Measurements from ENCODE around the gene ZBED1. TPM values are rescaled to one million over a fixed set of nuclear protein-coding genes. Genes with fewer than 3 reads are reported as not detected.

The ZBED1 gene
- total RNA-seq, 1 experiment from 2014 or later, result 45.1 TPM

- TF ChIP-seq, protein P1, sequence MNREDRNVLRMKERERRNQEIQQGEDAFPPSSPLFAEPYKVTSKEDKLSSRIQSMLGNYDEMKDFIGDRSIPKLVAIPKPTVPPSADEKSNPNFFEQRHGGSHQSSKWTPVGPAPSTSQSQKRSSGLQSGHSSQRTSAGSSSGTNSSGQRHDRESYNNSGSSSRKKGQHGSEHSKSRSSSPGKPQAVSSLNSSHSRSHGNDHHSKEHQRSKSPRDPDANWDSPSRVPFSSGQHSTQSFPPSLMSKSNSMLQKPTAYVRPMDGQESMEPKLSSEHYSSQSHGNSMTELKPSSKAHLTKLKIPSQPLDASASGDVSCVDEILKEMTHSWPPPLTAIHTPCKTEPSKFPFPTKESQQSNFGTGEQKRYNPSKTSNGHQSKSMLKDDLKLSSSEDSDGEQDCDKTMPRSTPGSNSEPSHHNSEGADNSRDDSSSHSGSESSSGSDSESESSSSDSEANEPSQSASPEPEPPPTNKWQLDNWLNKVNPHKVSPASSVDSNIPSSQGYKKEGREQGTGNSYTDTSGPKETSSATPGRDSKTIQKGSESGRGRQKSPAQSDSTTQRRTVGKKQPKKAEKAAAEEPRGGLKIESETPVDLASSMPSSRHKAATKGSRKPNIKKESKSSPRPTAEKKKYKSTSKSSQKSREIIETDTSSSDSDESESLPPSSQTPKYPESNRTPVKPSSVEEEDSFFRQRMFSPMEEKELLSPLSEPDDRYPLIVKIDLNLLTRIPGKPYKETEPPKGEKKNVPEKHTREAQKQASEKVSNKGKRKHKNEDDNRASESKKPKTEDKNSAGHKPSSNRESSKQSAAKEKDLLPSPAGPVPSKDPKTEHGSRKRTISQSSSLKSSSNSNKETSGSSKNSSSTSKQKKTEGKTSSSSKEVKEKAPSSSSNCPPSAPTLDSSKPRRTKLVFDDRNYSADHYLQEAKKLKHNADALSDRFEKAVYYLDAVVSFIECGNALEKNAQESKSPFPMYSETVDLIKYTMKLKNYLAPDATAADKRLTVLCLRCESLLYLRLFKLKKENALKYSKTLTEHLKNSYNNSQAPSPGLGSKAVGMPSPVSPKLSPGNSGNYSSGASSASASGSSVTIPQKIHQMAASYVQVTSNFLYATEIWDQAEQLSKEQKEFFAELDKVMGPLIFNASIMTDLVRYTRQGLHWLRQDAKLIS (CRISPR knock-in tag; IDR thresholded peaks at IDR 0.05; ENCODE audit: borderline replicate concordance), result no peak
- TF ChIP-seq NR3C1 (CRISPR knock-in tag; conservative IDR thresholded peaks at IDR 0.05; ENCODE audit: low read depth) (no peak), GTF2I (CRISPR knock-in tag; conservative IDR thresholded peaks at IDR 0.05) (no peak)
- TF ChIP-seq, protein P2, sequence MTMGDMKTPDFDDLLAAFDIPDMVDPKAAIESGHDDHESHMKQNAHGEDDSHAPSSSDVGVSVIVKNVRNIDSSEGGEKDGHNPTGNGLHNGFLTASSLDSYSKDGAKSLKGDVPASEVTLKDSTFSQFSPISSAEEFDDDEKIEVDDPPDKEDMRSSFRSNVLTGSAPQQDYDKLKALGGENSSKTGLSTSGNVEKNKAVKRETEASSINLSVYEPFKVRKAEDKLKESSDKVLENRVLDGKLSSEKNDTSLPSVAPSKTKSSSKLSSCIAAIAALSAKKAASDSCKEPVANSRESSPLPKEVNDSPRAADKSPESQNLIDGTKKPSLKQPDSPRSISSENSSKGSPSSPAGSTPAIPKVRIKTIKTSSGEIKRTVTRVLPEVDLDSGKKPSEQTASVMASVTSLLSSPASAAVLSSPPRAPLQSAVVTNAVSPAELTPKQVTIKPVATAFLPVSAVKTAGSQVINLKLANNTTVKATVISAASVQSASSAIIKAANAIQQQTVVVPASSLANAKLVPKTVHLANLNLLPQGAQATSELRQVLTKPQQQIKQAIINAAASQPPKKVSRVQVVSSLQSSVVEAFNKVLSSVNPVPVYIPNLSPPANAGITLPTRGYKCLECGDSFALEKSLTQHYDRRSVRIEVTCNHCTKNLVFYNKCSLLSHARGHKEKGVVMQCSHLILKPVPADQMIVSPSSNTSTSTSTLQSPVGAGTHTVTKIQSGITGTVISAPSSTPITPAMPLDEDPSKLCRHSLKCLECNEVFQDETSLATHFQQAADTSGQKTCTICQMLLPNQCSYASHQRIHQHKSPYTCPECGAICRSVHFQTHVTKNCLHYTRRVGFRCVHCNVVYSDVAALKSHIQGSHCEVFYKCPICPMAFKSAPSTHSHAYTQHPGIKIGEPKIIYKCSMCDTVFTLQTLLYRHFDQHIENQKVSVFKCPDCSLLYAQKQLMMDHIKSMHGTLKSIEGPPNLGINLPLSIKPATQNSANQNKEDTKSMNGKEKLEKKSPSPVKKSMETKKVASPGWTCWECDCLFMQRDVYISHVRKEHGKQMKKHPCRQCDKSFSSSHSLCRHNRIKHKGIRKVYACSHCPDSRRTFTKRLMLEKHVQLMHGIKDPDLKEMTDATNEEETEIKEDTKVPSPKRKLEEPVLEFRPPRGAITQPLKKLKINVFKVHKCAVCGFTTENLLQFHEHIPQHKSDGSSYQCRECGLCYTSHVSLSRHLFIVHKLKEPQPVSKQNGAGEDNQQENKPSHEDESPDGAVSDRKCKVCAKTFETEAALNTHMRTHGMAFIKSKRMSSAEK (CRISPR knock-in tag; IDR thresholded peaks at IDR 0.05; ENCODE audit: borderline replicate concordance), result no peak
These were observed 23.1 kb upstream of the ZBED1 start (continued) for GRCh38 chrX:2523911-2524310.

- H3K36me3 Mint-ChIP-seq, result no peaks in the 10 kb centered on the region
- peaks cover 24% of the 10 kb centered on the region for H3K4me1 Mint-ChIP-seq
- ATAC-seq (no peak), DNase-seq (ENCODE audit: low spot score) (no peak)
- H3K9me3 Mint-ChIP-seq, result peaks cover 5% of the 10 kb centered on the region
- CTCF ChIA-PET, result no interaction called here
- POLR2A ChIA-PET, result no interaction called here
- H3K27me3 Mint-ChIP-seq (ENCODE audit: low read depth), result no peaks in the 10 kb centered on the region
- H3K27ac Mint-ChIP-seq, result no peak overlapping the region
- H3K4me3 Mint-ChIP-seq, result no peak overlapping the region
- TF ChIP-seq ATF3 (CRISPR knock-in tag; conservative IDR thresholded peaks at IDR 0.05) (no peak), ZNF263 (CRISPR knock-in tag; IDR thresholded peaks at IDR 0.05; ENCODE audit: low read depth) (no peak)
These were observed 21.2 kb upstream of the ZBED1 start for GRCh38 chrX:2521927-2522386.

GRCh38 chrX:2521092-2521926 is 20.5 kb upstream of the ZBED1 start:
- Mint-ChIP-seq H3K36me3 (no peaks in the 10 kb centered on the region), H3K9me3 (peaks cover under 1% of the 10 kb centered on the region), H3K27me3 (ENCODE audit: low read depth) (no peaks in the 10 kb centered on the region), H3K4me1 (peaks cover 24% of the 10 kb centered on the region), H3K4me3 (no peak overlapping the region), H3K27ac (peak overlapping the region; percentile 66; the same call in 1 of the 2 replicates)
- DNase-seq (ENCODE audit: low spot score) (no peak), ATAC-seq (no peak)
- ChIA-PET CTCF (no interaction called here), POLR2A (no interaction called here)
- TF ChIP-seq, protein P2 (CRISPR knock-in tag; IDR thresholded peaks at IDR 0.05; ENCODE audit: borderline replicate concordance), result no peak
- TF ChIP-seq ZNF423 (CRISPR knock-in tag; IDR thresholded peaks at IDR 0.05), result no peak
- TF ChIP-seq NR3C1 (CRISPR knock-in tag; conservative IDR thresholded peaks at IDR 0.05; ENCODE audit: low read depth), result no peak
- TF ChIP-seq NFYB (CRISPR knock-in tag; conservative IDR thresholded peaks at IDR 0.05; ENCODE audit: low read depth), result no peak
- TF ChIP-seq ZNF317 (CRISPR knock-in tag; IDR thresholded peaks at IDR 0.05; ENCODE audit: borderline replicate concordance, low read depth), result no peak
- TF ChIP-seq SMAD3 (CRISPR knock-in tag; IDR thresholded peaks at IDR 0.05; ENCODE audit: borderline replicate concordance), result no peak
- TF ChIP-seq SP1 (CRISPR knock-in tag; conservative IDR thresholded peaks at IDR 0.05), result no peak
- TF ChIP-seq ZNF281 (CRISPR knock-in tag; IDR thresholded peaks at IDR 0.05), result no peak
- TF ChIP-seq FOXK1 (CRISPR knock-in tag; IDR thresholded peaks at IDR 0.05), result no peak
- no peak for TF ChIP-seq CREM (CRISPR knock-in tag; IDR thresholded peaks at IDR 0.05)
